ENCODE data around the gene MYADML2.

MYADML2 gene

GRCh38 chr17:81932333-81932983 is 14.6 kb downstream of the MYADML2 start:
- TF ChIP-seq CTCF (IDR thresholded peaks at IDR 0.05; ENCODE audit: insufficient read depth, low read depth, low read length, missing control alignments), result no peak
- no peak for DNase-seq (ENCODE audit: low read depth)
- no peak overlapping the region for H3K4me3 ChIP-seq (ENCODE audit: low read length)

GRCh38 chr17:81931557-81932332 is 15.3 kb downstream of the MYADML2 start:
- DNase-seq (ENCODE audit: low read depth), result no peak
- no peak overlapping the region for H3K4me3 ChIP-seq (ENCODE audit: low read length)
- TF ChIP-seq CTCF (IDR thresholded peaks at IDR 0.05; ENCODE audit: insufficient read depth, low read depth, low read length, missing control alignments), result no peak

- no peak overlapping the region for H3K4me3 ChIP-seq (ENCODE audit: low read length)
- DNase-seq (ENCODE audit: low read depth), result no peak
- no peak for TF ChIP-seq CTCF (IDR thresholded peaks at IDR 0.05; ENCODE audit: insufficient read depth, low read depth, low read length, missing control alignments)
Observed at GRCh38 chr17:81931189-81931556, 15.9 kb downstream of the MYADML2 start.

- DNase-seq (ENCODE audit: low read depth), result no peak
- no peak for TF ChIP-seq CTCF (IDR thresholded peaks at IDR 0.05; ENCODE audit: insufficient read depth, low read depth, low read length, missing control alignments)
- H3K4me3 ChIP-seq (ENCODE audit: low read length), result no peak overlapping the region
Observed at GRCh38 chr17:81930142-81931125, 16.6 kb downstream of the MYADML2 start.

- no peak for TF ChIP-seq CTCF (IDR thresholded peaks at IDR 0.05; ENCODE audit: insufficient read depth, low read depth, low read length, missing control alignments)
- H3K4me3 ChIP-seq (ENCODE audit: low read length), result no peak overlapping the region
- DNase-seq (ENCODE audit: low read depth), result no peak
Observed at GRCh38 chr17:81929253-81930141, 17.5 kb downstream of the MYADML2 start.
